ENCODE results near the gene GIT1. TPM values are rescaled to one million over a fixed set of nuclear protein-coding genes. Genes with fewer than 3 reads are reported as not detected.

Gene GIT1
- total RNA-seq, 4 donors from 2014 or later = 28.7 to 50.4 (median 39.9) TPM

DNA sequence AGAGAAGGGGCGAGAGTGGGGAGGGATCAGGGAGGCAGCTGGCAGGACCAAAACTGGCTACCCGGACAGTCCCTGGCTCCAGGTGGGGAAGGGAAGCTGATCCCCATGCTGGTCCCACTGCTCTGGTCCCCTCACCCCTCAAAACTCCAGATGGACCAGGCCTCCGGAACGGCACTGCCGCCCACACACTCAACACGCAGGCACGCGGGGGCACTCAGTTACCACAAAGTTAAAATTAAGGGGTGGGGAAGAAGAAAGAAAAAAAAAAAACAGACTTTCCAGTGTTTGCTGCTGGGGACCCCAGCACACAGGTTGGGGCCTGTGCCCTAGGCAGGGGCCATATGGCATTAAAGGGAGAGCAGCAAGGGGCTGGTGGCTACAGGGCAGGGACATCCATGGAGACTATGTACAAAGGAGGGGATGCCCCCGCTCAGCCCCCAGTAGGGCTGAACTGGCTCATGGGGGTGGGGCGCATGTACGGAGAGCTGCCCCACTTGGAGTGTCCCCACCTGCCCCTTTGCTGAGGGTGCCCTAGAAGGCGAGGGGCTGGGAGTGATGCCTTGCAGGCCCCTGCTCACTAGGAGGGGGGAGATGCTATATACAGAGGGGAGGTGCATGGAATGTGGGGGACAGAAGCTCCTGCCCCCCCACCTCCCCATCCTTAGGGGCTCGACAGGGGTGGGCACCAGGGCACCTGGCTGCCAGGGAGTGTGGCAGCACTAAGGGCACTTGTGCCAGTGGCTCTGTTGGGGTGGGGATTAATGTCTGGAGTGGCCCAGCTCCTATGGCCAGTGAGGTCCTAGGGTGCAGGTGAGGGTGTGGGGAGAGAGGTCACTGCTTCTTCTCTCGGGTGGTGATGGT, 15.3 kb downstream of the GIT1 start:
- Histone ChIP-seq H3K4me3 (no peak overlapping the region), H3K27me3 (no peaks in the 10 kb centered on the region), H3K36me3 (peaks cover 35 to 74% (median 56%) of the 10 kb centered on the region in 4 donors), H3K4me1 (peaks cover 29 to 59% (median 55%) of the 10 kb centered on the region in 4 donors), H3K9me3 (no peaks in the 10 kb centered on the region), H3K27ac (replicated peaks in 1 of 4) (no peak overlapping the region)
- no peak for DNase-seq (ENCODE audit: extremely low spot score)
- intact Hi-C loops (cut with DNase I) = no loop called here
- TF ChIP-seq EP300 (IDR thresholded peaks at IDR 0.05) = no peak
- no peak for TF ChIP-seq POLR2AphosphoS5 (IDR thresholded peaks at IDR 0.05)
- TF ChIP-seq POLR2A (IDR thresholded peaks at IDR 0.05; ENCODE audit: low read depth) = no peak
- TF ChIP-seq, protein P1, sequence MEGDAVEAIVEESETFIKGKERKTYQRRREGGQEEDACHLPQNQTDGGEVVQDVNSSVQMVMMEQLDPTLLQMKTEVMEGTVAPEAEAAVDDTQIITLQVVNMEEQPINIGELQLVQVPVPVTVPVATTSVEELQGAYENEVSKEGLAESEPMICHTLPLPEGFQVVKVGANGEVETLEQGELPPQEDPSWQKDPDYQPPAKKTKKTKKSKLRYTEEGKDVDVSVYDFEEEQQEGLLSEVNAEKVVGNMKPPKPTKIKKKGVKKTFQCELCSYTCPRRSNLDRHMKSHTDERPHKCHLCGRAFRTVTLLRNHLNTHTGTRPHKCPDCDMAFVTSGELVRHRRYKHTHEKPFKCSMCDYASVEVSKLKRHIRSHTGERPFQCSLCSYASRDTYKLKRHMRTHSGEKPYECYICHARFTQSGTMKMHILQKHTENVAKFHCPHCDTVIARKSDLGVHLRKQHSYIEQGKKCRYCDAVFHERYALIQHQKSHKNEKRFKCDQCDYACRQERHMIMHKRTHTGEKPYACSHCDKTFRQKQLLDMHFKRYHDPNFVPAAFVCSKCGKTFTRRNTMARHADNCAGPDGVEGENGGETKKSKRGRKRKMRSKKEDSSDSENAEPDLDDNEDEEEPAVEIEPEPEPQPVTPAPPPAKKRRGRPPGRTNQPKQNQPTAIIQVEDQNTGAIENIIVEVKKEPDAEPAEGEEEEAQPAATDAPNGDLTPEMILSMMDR (IDR thresholded peaks at IDR 0.05) = no peak
- 90% methylated on average over 14 of the region's 14 CpGs for WGBS

DNA sequence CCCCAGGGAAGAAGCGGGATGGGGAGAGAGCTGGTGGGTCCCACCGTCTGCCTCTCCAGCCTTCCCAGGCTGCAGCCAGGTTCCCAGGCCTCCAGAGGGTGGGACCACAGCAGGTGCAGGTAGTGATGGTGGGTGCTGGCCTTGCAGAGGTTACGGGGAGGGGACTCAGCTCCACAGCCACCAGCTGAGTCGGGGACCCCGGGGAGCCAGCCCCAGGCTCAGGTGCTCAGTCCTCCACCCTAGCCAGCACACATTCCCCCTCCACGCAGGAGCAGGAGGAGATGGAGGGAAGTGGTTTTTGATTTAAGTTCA, 15.9 kb downstream of the GIT1 start:
- peaks cover 32 to 63% (median 58%) of the 10 kb centered on the region in 4 donors for H3K4me1 ChIP-seq
- H3K36me3 ChIP-seq = peaks cover 35 to 69% (median 50%) of the 10 kb centered on the region in 4 donors

DNA sequence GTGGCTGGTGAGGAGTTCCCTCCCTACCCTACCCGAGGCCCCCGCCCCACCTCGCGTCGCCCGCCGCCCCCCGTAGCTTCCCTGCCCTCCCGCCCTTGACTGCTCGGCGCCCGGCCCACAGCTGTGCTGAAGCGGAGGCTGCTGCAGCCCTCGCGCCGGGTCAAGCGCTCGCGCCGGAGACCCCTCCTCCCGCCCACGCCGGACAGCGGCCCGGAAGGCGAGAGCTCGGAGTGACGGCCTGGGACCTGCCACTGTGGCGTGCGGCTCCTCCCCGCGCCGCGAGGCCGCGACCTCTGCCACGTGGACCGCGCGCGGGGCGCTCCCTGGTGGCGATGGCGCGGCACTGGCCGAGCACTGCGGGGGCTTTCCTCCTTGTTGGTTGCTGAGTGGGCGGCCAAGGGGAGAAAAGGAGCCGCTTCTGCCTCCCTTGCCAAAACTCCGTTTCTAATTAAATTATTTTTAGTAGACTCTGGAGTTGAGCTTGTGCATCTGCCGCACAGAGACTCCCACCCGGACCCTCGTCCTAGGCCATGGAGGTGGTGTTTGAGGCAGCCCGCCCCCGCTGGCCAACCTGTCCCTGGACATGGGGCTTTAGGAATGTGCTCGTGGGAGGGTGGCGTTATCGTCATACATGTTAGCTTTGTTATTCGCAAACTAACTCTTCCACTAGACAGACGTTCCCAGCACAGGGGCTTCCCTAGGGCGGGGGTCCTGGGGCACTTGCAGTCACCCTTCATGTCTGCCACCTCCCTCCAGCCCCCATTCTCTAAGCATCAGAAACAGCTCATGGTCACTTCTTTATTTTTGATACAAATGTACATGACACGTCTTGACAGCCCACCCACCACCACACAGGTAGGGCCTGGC, 16.5 kb downstream of the GIT1 start:
- intact Hi-C loops (cut with DNase I) = no loop called here
- Histone ChIP-seq H3K4me1 (peaks cover 30 to 57% (median 53%) of the 10 kb centered on the region in 4 donors), H3K4me3 (peak overlapping the region; percentile 48 to 59 (median 50)), H3K36me3 (peaks cover 35 to 63% (median 45%) of the 10 kb centered on the region in 4 donors), H3K9me3 (no peaks in the 10 kb centered on the region), H3K27me3 (no peaks in the 10 kb centered on the region), H3K27ac (replicated peaks in 1 of 4) (peak overlapping the region; percentile 57 to 66 (median 63))
- 20% methylated on average over 34 of the region's 62 CpGs for WGBS
- DNase-seq (ENCODE audit: extremely low spot score) = no peak
- TF ChIP-seq POLR2AphosphoS5 (IDR thresholded peaks at IDR 0.05) = peak; percentile 23 to 38
- no peak for TF ChIP-seq EP300 (IDR thresholded peaks at IDR 0.05)
- TF ChIP-seq POLR2A (IDR thresholded peaks at IDR 0.05; ENCODE audit: low read depth) = no peak
- TF ChIP-seq, protein P1 (IDR thresholded peaks at IDR 0.05) = peak; percentile 80 to 90 (median 84)

More for the DNA sequence above, 15.9 kb downstream of the GIT1 start:
- H3K27me3 ChIP-seq = no peaks in the 10 kb centered on the region
- H3K4me3 ChIP-seq = no peak overlapping the region
- no peak for DNase-seq (ENCODE audit: extremely low spot score)
- 82% methylated on average over 4 of the region's 6 CpGs for WGBS
- intact Hi-C loops (cut with DNase I) = no loop called here
- TF ChIP-seq, protein P1 (IDR thresholded peaks at IDR 0.05) = no peak
- TF ChIP-seq POLR2A (IDR thresholded peaks at IDR 0.05; ENCODE audit: low read depth) (no peak), POLR2AphosphoS5 (IDR thresholded peaks at IDR 0.05) (no peak), EP300 (IDR thresholded peaks at IDR 0.05) (no peak)
- H3K9me3 ChIP-seq = no peaks in the 10 kb centered on the region
- H3K27ac ChIP-seq (replicated peaks in 1 of 4) = no peak overlapping the region

DNA sequence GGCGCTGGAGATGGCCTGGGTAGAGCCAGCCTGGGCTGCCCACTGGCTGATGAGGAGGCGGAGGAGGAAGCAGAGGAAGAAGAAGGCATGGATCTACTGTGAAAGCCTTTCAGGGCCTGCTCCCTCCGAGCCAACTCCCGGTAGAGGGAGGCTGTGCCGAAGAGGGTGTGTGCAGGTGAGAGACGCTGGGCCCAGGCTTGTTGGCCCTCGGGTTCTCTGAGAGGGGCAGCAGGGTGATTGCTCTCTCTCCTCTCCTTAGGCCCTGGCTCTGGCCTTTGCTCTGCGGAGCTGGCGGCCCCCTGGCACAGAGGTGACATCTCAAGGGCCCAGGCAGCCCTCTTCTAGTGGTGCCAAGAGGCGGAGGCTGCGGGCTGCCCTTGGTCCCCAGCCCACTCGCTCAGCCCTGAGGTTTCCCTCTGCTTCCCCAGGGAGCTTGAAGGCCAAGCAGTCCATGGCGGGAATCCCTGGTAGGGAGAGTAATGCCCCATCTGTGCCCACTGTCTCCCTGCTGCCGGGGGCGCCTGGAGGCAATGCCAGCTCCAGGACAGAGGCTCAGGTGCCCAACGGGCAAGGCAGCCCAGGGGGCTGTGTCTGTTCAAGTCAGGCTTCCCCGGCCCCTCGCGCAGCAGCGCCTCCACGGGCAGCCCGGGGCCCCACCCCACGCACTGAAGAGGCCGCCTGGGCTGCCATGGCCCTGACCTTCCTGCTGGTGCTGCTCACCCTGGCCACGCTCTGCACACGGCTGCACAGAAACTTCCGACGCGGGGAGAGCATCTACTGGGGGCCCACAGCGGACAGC, 17.4 kb downstream of the GIT1 start:
- Histone ChIP-seq H3K4me3 (peak overlapping the region; percentile 48 to 59 (median 50)), H3K27ac (replicated peaks in 1 of 4) (peak overlapping the region; percentile 57 to 66 (median 63)), H3K36me3 (peaks cover 31 to 54% (median 36%) of the 10 kb centered on the region in 4 donors), H3K9me3 (no peaks in the 10 kb centered on the region), H3K27me3 (no peaks in the 10 kb centered on the region), H3K4me1 (peaks cover 26 to 56% (median 47%) of the 10 kb centered on the region in 4 donors)
- no peak for DNase-seq (ENCODE audit: extremely low spot score)
- no peak for TF ChIP-seq EP300 (IDR thresholded peaks at IDR 0.05)
- TF ChIP-seq POLR2AphosphoS5 (IDR thresholded peaks at IDR 0.05) = no peak
- no peak for TF ChIP-seq POLR2A (IDR thresholded peaks at IDR 0.05; ENCODE audit: low read depth)
- TF ChIP-seq, protein P1 (IDR thresholded peaks at IDR 0.05) = no peak
- intact Hi-C loops (cut with DNase I) = no loop called here
- WGBS = 84% methylated on average over 7 of the region's 30 CpGs

Measured in esophagus muscularis mucosa (tissue), 4 donors.